GM19468 (cell line): ENCODE measurements around the gene NEDD1.

Experiments used
- ATAC-seq: cut with Tn5 transposase; IDR thresholded peaks from one replicate; pipeline ENCODE4 v1.9.1; 2021; ENCODE audit warnings: mild to moderate bottlenecking, moderate library complexity, moderate number of reproducible peaks; ENCODE audit not compliant: unreplicated experiment; ENCODE audit errors: extremely low read depth

Gene NEDD1, protein sequence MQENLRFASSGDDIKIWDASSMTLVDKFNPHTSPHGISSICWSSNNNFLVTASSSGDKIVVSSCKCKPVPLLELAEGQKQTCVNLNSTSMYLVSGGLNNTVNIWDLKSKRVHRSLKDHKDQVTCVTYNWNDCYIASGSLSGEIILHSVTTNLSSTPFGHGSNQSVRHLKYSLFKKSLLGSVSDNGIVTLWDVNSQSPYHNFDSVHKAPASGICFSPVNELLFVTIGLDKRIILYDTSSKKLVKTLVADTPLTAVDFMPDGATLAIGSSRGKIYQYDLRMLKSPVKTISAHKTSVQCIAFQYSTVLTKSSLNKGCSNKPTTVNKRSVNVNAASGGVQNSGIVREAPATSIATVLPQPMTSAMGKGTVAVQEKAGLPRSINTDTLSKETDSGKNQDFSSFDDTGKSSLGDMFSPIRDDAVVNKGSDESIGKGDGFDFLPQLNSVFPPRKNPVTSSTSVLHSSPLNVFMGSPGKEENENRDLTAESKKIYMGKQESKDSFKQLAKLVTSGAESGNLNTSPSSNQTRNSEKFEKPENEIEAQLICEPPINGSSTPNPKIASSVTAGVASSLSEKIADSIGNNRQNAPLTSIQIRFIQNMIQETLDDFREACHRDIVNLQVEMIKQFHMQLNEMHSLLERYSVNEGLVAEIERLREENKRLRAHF

DNA sequence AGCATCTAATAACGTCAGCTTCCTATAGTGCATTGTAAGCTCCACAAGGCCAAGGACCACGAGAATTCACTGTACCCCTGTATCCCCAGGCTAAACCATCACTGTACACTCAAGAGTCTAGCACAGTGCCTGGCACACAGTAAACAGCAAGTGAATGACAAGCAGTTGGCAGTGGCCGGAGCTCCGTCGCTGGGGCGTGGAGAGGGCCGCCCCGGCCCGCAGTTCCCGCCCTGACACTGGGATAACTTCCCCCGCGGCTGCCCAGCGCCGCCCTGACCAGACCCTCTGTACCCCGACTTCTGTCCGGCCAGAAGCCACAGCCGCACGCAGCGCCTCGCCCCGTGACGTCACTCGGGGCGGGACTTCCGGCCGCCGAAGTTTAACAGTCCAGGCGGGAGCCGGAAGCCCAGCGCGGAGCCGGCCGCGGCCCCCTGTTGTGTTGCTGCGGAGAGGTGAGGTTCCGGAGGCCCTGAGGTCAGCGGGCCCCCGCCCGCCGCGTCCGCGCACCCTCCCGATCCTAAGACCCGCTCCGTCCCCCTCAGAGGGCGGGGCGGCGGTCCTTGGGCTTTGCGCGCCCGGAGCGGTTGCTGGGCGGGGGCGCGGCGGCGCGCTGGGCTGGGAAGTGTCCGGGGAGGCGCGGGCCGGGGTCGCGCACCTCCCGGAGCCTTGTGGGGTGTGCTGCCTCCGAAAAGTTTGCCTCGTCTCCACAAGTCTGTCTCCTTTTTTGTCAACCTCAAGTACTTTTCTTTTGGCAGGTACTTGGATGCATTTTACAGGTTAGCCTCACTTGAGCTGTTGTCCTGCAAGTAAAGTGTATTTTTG is at the start of gene NEDD1:
Gene NEDD1, plus strand, starts transcription at position 409 of the 822 bp plus-strand sequence. CDS start 2,503 bp downstream, outside the sequence.
- peak; percentile 95 for ATAC-seq

- ATAC-seq, result no peak
Observed at GRCh38 chr12:96858162-96858561, 48.9 kb upstream of the NEDD1 start.

- ATAC-seq, result no peak
Observed at GRCh38 chr12:96861656-96862055, 45.4 kb upstream of the NEDD1 start.

DNA sequence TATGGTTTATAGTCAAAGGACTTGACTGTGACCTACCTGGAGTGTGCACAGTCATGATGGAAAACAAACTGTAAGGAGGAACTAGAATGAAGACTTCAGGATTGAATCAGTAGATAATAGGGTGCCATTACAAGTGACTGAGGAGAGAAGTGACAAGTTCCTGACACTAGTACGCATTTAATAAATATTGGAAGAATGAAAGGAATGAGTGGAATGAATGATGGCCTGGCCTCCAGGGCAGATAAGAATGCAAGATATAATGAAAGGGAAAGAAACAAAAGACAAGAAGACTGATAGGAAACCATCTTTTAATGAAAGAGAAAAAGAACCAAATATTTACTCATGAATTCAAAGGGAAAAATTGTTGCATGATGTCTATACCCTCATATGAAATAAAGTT is 44.7 kb upstream of the NEDD1 start:
- no peak for ATAC-seq

DNA sequence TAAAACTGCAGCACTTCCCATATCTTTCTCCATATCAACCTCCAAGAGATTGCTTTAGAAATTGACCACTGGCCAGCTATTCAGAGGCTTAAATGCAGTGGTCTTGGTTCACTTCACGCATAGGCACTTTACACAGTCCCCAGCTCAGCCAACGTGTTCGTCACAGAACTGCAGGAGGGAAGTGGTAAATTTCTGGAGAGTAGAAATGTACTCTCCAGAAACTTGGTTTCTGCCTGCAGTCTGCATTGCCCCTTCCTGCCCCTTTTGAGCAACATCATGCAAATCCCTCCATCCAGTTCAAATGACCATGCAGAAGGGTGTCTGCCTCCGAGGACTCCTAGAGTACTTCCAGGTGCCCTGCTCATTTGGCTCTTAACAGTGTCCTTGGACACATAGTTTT is 42.7 kb upstream of the NEDD1 start:
- ATAC-seq, result no peak

GRCh38 chr12:96866801-96867590 is 40.1 kb upstream of the NEDD1 start:
- no peak for ATAC-seq

DNA sequence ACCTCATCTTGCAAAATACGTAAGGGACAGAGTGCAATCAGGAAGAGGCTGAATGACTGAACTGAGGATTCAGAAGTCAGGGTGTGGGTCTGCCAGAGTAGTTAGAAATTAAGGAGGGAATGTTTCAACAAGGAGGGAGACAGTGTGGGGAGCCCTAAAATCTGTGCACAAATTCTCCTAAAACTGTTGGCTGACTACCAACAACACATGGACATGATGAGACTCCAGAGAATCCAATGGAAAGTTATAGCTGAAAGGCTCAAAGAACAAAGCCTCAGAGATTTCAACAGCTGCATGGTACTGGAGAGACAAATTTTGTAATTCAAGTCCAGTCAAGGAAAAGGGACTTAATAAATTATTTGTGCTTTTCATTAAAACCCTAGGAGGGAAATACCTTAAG is 36.1 kb upstream of the NEDD1 start:
- ATAC-seq, result no peak

DNA sequence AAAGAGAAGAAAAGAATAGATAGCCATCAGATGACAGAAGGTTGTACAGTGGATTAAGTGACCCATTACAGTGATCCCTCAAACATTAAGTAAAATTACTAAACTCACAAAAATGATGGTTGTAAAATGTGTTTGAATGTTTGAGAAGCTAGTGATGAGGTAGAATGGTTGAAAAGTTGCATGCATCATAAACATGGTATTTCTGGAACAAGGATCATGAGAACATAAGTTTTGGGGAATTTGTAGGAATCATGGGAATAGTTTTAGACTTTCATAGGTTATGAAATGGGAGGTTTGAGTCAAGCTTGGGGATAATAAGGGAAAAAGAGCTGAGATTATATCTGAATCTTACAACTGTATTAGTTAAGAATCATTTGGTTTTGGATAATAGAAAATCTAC is 34.1 kb upstream of the NEDD1 start:
- no peak for ATAC-seq

GRCh38 chr12:96874211-96874610 is 32.8 kb upstream of the NEDD1 start:
- ATAC-seq, result no peak

- no peak for ATAC-seq
Observed at GRCh38 chr12:96876966-96877365, 30.1 kb upstream of the NEDD1 start.

DNA sequence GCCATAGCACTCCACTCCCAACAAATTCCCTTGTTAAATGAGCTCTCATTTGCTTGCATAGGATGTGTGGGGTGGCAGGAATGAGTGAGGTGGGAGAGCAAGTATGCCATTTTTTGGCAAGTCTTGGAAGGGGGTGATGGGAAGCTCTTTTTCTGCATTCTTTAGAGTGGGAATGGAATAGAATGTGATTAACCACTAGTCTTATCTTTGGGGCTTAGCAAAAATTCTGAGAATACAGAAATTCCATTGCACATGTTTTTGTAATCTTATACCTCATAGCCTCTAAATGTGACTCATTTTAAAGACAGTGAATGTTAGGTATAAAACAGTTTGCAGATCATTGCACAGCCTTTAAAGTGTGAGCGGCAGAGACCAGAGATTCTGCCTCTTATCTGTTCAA is 28.4 kb upstream of the NEDD1 start:
- no peak for ATAC-seq

- ATAC-seq, result no peak
Observed at GRCh38 chr12:96879301-96879700, 27.8 kb upstream of the NEDD1 start.

GRCh38 chr12:96880220-96880619 is 26.8 kb upstream of the NEDD1 start:
- ATAC-seq, result no peak

DNA sequence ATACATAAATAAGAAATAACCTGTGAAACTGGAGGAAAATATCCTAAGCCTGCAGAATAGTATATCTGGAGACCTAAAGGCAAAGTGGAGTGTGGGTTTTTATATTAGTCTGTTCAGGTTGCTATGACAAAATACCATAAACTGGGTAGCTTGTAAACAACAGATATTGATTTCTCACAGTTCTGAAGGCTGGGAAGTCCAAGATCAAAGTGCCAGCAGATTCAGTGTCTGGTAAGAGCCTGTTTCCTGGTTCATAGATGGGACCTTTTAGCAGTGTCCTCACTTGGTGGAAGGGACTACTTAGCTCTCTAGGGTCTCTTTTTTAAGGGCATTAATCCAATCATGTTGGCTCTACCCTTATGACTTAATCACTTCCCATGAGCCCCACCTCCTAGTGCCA is 25.4 kb upstream of the NEDD1 start:
- ATAC-seq, result no peak

DNA sequence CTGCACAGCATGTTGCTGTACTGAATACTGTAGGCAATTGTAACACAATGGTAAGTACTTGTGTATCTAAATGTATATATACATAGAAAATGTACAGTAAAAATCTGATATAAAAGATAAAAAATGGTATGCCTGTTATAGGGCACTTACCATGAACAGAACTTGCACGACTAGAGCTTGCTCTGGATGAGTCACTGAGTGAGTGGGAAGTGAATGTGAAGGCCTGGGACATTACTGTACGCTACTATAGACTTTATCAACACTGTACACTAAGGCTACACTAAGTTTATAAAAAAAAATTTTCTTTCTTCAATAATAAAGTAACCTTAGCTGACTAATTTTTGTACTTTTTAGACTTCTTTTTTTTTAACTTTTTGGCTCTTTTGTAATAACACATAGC is 24.2 kb upstream of the NEDD1 start:
- no peak for ATAC-seq

- ATAC-seq, result no peak
Observed at GRCh38 chr12:96883571-96883970, 23.5 kb upstream of the NEDD1 start.

DNA sequence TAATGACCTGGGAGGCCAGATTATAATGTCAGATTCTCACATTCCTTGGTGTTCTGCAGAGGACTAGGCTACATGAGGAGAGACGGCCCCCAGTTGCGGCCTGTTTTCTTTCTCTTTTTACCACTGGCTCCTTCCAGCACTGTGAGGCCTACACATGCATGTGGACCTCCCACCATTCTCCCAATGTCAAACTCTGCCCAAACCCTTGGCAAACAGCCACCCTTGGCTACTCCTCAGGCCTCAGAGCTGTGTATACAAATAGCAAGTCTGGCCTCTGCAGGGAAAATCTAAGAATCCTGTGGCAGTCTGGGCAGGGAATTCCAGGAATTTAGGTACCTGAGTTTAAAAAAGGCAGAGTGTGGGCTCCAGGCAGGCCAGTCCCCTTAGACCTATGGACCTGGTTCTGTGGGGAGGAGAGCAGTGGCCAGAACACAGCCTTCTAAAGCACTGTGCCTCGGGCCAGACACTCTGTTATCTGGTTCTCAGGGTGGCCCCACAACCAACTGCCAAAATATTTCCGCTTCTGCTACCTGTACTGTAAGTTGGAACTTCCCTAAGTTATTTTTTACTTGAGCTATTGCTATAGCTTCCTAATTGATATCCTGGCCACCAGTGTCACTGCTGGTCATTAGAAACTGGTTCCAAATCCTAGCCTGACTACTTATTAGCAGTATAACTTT is 19.9 kb upstream of the NEDD1 start:
- ATAC-seq, result no peak

DNA sequence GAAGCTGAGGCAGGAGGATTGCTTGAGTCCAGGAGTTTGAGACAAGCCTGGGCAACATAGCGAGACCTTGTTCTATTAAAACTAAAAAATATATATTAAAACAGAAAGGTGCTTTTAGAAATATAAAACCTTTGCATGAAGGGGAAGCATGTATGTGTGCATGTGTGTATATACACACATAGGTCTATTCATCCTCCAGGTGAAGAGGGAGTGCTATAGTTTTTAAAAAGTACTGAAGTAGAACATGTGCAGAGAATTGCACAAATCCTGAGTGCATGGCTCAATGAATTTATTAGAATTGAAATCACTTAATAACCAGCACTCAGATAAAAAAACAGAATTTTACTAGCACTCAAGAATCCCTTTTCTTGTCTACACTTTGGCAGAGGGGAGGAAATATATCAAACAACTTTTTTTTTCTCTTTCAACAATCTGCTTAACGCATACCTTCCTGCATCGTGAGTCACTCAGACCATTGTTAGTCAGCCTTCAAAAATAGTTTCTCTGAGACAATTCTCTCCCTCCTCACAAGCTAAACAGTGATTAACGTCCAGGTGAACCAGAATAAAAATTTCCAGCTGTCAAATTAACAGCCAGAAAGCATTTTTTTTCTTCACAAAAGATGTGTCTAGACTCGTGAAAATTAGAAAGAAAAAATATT is 17.7 kb upstream of the NEDD1 start:
- no peak for ATAC-seq

DNA sequence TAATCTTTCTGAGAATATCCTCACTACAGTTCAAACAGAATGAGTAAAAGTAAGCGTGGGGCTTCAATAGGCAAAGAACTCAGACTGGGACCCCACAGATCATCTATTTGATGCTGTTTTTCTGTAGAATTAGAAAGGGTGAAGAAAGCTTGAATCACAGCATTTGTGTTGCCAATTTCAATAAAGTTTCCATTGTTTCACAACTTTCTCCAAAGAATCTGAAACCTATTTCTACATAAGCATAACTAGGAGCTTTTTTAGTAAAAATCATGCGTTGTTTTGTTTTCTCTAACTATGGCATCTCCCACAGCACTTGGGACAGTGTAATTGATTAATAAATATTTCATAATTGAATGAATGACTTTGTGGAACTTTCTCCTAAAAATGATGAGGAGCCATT is 16.7 kb upstream of the NEDD1 start:
- ATAC-seq, result no peak
